ENCODE results near the gene KRTAP5-1. TPM values are rescaled to one million over a fixed set of nuclear protein-coding genes. Genes with fewer than 3 reads are reported as not detected.

Gene KRTAP5-1
- total and polyA plus RNA-seq, 4 donors = 2.1 to 5.7 TPM; not detected in 2

DNA sequence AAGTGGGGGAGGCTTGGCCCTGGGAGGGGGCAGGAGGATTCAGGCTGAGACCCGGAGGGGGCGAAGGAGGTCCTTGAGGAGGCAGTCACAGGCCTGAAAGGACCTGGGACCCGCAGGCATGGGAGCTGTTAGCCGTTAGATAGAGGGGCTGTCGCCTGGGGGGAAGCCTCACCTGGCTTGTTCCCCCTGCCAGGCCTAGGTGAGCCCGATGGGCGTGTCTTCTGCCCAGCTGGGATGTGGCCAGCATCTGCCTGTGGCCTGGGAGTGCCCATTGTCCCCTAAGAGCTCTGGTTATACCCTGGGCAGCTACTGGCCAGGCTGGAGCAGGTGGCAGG is 11.2 kb downstream of the KRTAP5-1 start:
- H3K4me3 ChIP-seq (ENCODE audit: low read depth, low read length) = peak overlapping the region; percentile 40

DNA sequence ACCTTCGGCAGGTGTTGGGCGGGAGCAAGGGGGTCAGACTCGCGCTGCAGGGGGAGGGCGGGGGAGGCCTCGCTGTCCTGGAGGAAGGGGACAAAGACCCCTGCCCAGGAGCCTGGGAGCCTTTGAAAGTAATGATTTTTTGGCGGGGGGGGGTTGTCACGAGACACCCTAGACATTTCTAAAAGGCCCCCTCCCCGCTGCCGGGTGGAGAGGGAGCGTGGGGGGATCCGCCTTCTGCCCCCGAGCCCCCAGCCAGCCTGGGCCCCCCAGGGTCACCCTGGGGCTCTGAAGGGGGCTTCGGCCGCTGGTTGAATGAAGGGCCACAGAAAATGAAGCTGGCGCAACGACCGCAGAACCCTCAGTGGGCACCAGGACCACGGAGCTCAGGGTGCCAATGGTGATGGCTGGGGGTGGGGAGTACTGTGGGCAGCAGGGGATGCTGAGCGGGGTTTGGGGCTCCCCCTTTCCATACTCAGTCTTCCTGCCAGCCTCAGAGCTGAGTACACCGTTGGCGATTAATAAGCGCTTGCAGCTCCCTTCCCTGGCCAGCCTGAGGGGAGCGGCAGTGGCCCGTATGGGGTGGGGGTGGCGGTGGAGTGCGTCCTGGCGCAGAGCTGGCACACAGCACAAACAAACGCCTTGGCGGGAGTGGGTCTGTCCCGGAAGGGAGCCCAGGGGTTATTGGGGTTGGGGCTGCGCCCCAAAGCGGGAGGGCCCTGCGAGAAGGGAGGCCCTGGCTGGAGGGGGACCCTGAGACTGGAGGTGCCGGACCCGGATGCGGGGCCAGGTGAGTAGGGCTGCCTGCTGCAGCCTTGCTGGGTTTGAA is 11.8 kb downstream of the KRTAP5-1 start:
- Histone ChIP-seq H3K4me3 (ENCODE audit: low read depth, low read length) (peak overlapping the region; percentile 40), H3K9me3 (ENCODE audit: control insufficient read depth, insufficient read depth, low read length) (peaks cover 3% of the 10 kb centered on the region), H3K27me3 (ENCODE audit: control insufficient read depth, insufficient read depth, low read length) (peaks cover 16% of the 10 kb centered on the region), H3K4me1 (ENCODE audit: control insufficient read depth, insufficient read depth, low read length) (peaks cover 50% of the 10 kb centered on the region), H3K27ac (ENCODE audit: low read depth, low read length) (peak overlapping the region; percentile 33), H3K36me3 (ENCODE audit: control insufficient read depth, insufficient read depth, low read length) (peaks cover 18% of the 10 kb centered on the region)
- 2% methylated on average over 27 of the region's 37 CpGs for WGBS (ENCODE audit: insufficient coverage)
- DNase-seq (ENCODE audit: low read depth in 4 of 6, low spot score in 6 of 6) = peak in 2 of 6 donors; percentile 49 to 69

More for the DNA sequence above, 11.2 kb downstream of the KRTAP5-1 start:
- Histone ChIP-seq H3K27ac (ENCODE audit: low read depth, low read length) (peak overlapping the region; percentile 33), H3K4me1 (ENCODE audit: control insufficient read depth, insufficient read depth, low read length) (peaks cover 44% of the 10 kb centered on the region), H3K9me3 (ENCODE audit: control insufficient read depth, insufficient read depth, low read length) (peaks cover 5% of the 10 kb centered on the region), H3K27me3 (ENCODE audit: control insufficient read depth, insufficient read depth, low read length) (peaks cover 16% of the 10 kb centered on the region), H3K36me3 (ENCODE audit: control insufficient read depth, insufficient read depth, low read length) (peaks cover 14% of the 10 kb centered on the region)
- DNase-seq (ENCODE audit: low read depth in 4 of 6, low spot score in 6 of 6) = peak in 1 of 6 donors; percentile 42
- WGBS (ENCODE audit: insufficient coverage) = 6% methylated on average over 7 of the region's 7 CpGs

DNA sequence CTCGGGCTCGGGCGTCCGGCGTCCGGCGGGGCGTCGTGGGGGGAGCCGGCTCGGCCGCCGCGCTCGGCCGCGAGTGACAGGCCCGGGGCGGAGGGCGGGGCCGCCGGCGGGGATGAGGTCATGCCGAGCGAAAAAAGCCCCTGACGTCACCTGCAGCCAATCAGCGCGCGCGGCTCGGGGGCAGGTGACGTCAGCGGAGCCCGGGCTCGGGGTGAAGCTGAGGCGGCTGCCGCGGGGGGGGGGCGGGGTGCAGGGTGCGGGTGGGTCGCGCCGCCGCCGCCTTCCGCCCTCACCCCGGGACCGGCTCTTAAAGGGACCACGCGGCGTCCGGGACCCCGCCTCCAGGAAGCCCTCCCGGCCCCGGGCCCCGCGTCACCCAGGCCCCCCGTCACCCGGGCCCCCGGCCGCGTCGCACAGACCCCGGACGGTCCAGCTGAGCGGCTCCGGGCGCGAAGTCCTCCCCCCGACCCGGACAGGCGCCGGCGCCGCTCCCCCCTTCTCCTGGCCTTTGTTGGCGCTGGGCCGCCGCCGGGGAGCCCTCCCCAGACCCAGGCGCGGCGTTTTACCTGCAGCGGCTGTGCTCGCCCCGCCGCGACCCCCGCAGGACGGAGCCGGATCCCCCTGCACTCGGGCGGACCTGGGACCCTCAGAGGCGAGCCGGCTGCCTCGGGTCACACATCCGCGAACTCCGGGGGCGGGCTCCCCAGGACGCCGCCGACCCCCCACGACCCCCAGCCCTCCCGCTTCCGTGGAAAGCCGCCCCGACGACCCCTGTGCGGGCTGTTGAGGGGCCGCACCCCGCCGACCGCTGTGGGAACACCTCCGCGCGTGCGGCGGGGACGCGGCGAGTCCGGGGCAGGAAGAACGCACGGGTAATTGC is 12.6 kb downstream of the KRTAP5-1 start, which contains the start of gene DUSP8:
Gene DUSP8 (minus strand): TSS at position 75 of the 880 bp plus-strand sequence. CDS start 6,445 bp downstream, outside the sequence.
- H3K27ac ChIP-seq (ENCODE audit: low read depth, low read length) = peak within 1 kb of the TSS; percentile 40
- H3K4me1 ChIP-seq (ENCODE audit: control insufficient read depth, insufficient read depth, low read length) = peaks cover 59% of the 10 kb centered on the region
- peak in 5 of 6 donors; percentile 67 to 96 (median 83) for DNase-seq (ENCODE audit: low read depth in 4 of 6, low spot score in 6 of 6)
- H3K4me3 ChIP-seq (ENCODE audit: low read depth, low read length) = peak within 1 kb of the TSS; percentile 41
- peaks cover 26% of the 10 kb centered on the region for H3K36me3 ChIP-seq (ENCODE audit: control insufficient read depth, insufficient read depth, low read length)
- no peaks in the 10 kb centered on the region for H3K9me3 ChIP-seq (ENCODE audit: control insufficient read depth, insufficient read depth, low read length)
- H3K27me3 ChIP-seq (ENCODE audit: control insufficient read depth, insufficient read depth, low read length) = peaks cover 16% of the 10 kb centered on the region
- under 1% methylated on average over 120 of the region's 124 CpGs for WGBS (ENCODE audit: insufficient coverage)

DNA sequence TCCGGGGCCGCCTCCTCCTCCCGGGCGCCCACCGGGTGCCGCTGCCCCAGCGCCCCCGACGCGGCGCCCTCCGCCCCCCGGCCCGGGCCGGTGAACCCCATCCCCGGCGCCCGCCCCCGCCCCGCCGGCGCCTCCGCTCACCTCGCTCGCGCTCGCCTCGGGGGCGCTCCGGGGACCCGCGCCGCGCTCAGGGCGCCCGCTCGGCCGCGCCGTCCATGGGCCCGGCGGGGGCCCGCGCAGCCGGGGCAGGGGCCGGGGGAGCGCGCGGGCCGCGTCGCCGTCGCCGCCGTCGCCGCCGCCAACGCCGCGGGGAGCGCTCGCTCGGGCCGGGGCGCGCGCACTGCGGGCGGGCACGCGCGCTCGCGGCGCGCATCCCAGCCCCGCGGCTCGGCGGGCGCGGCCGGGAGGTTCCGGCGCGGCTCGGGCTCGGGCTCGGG is 13.3 kb downstream of the KRTAP5-1 start:
- WGBS (ENCODE audit: insufficient coverage) = under 1% methylated on average over 90 of the region's 91 CpGs
- H3K27ac ChIP-seq (ENCODE audit: low read depth, low read length) = no peak overlapping the region
- no peak overlapping the region for H3K4me3 ChIP-seq (ENCODE audit: low read depth, low read length)
- H3K4me1 ChIP-seq (ENCODE audit: control insufficient read depth, insufficient read depth, low read length) = peaks cover 65% of the 10 kb centered on the region
- peaks cover 16% of the 10 kb centered on the region for H3K27me3 ChIP-seq (ENCODE audit: control insufficient read depth, insufficient read depth, low read length)
- peaks cover 32% of the 10 kb centered on the region for H3K36me3 ChIP-seq (ENCODE audit: control insufficient read depth, insufficient read depth, low read length)
- no peaks in the 10 kb centered on the region for H3K9me3 ChIP-seq (ENCODE audit: control insufficient read depth, insufficient read depth, low read length)
- no peak for DNase-seq (ENCODE audit: low read depth in 4 of 6, low spot score in 6 of 6)

DNA sequence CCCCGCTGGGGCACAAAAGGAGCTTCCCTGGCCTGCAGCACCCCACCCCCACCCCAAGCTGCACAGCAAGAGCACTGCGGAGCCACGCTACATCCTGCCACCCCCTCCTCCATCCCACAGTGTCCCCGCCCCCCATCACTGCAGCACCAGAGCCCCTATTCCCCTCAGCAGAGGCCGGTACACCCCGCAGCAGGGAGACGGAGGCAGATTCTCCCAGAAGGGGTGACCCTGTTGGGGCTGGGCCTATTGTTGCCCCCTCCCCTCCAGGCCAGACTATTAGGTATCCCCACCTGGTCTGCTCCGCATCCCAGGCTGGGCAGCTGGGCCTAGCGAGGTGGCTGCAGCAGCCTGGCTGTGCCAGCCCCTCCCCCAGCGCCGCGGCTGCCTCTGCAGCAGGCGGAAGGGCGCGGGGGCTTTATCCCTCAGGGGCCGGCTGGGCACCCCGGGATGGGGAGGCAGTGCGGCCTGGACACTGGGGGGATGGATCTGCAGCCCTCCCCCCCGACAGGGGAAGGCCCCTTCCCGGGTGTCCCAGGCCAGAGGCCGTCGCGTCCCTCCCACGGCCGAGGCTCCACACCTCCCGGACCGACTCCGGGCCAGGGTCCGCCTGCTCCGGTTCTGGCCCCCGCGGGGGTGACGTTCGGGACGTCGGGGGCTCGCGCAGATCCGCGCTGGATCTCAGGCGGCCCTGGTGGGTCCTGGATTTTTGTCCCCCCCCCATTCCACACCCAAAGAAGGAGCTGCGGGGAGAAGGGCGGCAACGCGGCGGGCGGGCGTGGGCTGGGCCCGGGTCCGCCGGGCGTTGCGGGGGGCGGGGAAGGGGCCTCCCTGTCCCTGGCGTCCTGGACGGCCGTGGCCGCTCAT is 14.0 kb downstream of the KRTAP5-1 start:
- Histone ChIP-seq H3K27ac (ENCODE audit: low read depth, low read length) (peak overlapping the region; percentile 40), H3K9me3 (ENCODE audit: control insufficient read depth, insufficient read depth, low read length) (no peaks in the 10 kb centered on the region), H3K4me1 (ENCODE audit: control insufficient read depth, insufficient read depth, low read length) (peaks cover 72% of the 10 kb centered on the region), H3K36me3 (ENCODE audit: control insufficient read depth, insufficient read depth, low read length) (peaks cover 39% of the 10 kb centered on the region), H3K27me3 (ENCODE audit: control insufficient read depth, insufficient read depth, low read length) (peaks cover 16% of the 10 kb centered on the region), H3K4me3 (ENCODE audit: low read depth, low read length) (peak overlapping the region; percentile 41)
- WGBS (ENCODE audit: insufficient coverage) = 2% methylated on average over 52 of the region's 58 CpGs
- DNase-seq (ENCODE audit: low read depth in 4 of 6, low spot score in 6 of 6) = peak in 2 of 6 donors; percentile 68 to 83

DNA sequence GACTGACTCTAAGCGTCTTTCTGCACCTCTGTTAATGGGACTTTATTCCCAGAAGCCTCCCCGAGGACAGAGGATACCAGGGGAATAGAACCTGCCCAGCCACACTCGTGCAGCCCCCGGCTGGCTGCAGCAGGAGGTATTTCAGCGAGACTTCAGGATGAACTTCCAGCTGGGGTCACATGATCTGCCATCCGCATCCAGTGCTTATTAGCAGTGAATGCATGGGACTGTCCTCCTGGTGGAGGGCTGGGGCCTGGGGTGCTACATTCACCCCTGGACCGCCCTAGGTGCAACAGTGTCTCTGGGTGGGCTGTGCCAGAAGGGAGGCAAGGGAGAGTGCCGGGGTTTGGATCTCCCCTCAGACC is 14.6 kb downstream of the KRTAP5-1 start:
- H3K9me3 ChIP-seq (ENCODE audit: control insufficient read depth, insufficient read depth, low read length) = no peaks in the 10 kb centered on the region
- H3K27ac ChIP-seq (ENCODE audit: low read depth, low read length) = peak overlapping the region; percentile 40
- peaks cover 45% of the 10 kb centered on the region for H3K36me3 ChIP-seq (ENCODE audit: control insufficient read depth, insufficient read depth, low read length)
- 53% methylated on average over 6 of the region's 8 CpGs for WGBS (ENCODE audit: insufficient coverage)
- H3K4me3 ChIP-seq (ENCODE audit: low read depth, low read length) = peak overlapping the region; percentile 41
- no peak for DNase-seq (ENCODE audit: low read depth in 4 of 6, low spot score in 6 of 6)
- H3K27me3 ChIP-seq (ENCODE audit: control insufficient read depth, insufficient read depth, low read length) = peaks cover 16% of the 10 kb centered on the region
- H3K4me1 ChIP-seq (ENCODE audit: control insufficient read depth, insufficient read depth, low read length) = peaks cover 78% of the 10 kb centered on the region

DNA sequence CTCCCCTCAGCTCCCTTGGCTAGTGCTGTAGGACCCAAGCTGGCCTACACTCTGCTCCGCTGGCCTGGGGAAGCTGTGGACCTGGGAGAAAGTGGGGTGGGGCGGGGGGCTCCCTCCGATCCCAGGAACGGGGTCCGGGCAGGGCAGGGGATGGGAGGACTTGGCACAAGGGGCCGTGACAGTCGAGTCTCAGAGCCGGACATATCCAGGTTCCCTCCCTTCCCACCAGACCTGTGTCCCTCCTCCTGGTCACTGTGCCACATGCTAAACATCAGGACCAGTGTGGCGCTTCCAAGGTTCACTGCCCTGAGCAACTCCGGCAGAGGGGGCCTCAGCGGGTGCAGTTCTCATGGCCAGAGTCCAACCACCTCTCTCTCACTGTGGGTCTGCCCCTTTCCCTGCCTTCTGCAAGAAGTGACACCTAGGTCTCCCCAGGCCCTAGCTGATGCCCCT is 15.1 kb downstream of the KRTAP5-1 start:
- Histone ChIP-seq H3K4me3 (ENCODE audit: low read depth, low read length) (no peak overlapping the region), H3K9me3 (ENCODE audit: control insufficient read depth, insufficient read depth, low read length) (no peaks in the 10 kb centered on the region), H3K27me3 (ENCODE audit: control insufficient read depth, insufficient read depth, low read length) (peaks cover 16% of the 10 kb centered on the region), H3K4me1 (ENCODE audit: control insufficient read depth, insufficient read depth, low read length) (peaks cover 83% of the 10 kb centered on the region), H3K27ac (ENCODE audit: low read depth, low read length) (no peak overlapping the region), H3K36me3 (ENCODE audit: control insufficient read depth, insufficient read depth, low read length) (peaks cover 50% of the 10 kb centered on the region)
- no peak for DNase-seq (ENCODE audit: low read depth in 4 of 6, low spot score in 6 of 6)
- 62% methylated on average over 9 of the region's 11 CpGs for WGBS (ENCODE audit: insufficient coverage)

DNA sequence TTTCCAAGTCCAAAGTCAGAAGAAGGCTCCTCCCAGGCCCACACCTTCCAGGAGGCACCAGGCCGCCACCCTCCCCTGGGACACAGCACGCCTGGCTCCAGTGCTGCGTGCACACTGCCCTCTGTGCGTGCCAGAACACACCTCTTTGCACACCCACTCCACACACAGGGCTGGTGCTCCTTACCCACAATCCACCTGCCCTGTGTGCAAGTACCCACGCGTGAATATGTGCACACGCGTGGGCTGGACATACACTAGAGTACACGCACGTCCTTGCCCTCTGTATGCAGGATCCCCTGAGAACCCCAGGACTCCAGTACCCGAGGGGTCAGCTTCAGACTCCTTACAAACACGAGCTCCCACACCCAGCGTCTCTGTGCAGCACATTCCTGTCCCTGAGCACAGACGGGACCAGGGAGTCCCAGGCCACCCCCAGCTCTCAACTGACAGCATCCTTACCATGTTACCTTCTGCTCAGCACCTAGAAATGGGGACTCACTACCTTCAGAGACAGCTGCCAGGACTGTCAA is 15.8 kb downstream of the KRTAP5-1 start:
- Histone ChIP-seq H3K9me3 (ENCODE audit: control insufficient read depth, insufficient read depth, low read length) (no peaks in the 10 kb centered on the region), H3K27ac (ENCODE audit: low read depth, low read length) (no peak overlapping the region), H3K4me1 (ENCODE audit: control insufficient read depth, insufficient read depth, low read length) (peaks cover 88% of the 10 kb centered on the region), H3K4me3 (ENCODE audit: low read depth, low read length) (no peak overlapping the region), H3K27me3 (ENCODE audit: control insufficient read depth, insufficient read depth, low read length) (peaks cover 16% of the 10 kb centered on the region), H3K36me3 (ENCODE audit: control insufficient read depth, insufficient read depth, low read length) (peaks cover 57% of the 10 kb centered on the region)
- WGBS (ENCODE audit: insufficient coverage) = 69% methylated on average over 14 of the region's 14 CpGs
- DNase-seq (ENCODE audit: low read depth in 4 of 6, low spot score in 6 of 6) = no peak
